ENCODE measurements around the gene TBX2. TPM values are rescaled to one million over a fixed set of nuclear protein-coding genes. Genes with fewer than 3 reads are reported as not detected.

Gene TBX2
- total RNA-seq, 1 donor from 2014 or later, result 0.47 TPM

GRCh38 chr17:61368832-61369450 is 30.7 kb upstream of the TBX2 start:
- no peak for DNase-seq

GRCh38 chr17:61369751-61370150 is 29.9 kb upstream of the TBX2 start:
- no peak for DNase-seq

- no peak for DNase-seq
Observed at GRCh38 chr17:61371179-61371578, 28.5 kb upstream of the TBX2 start.

- DNase-seq, result no peak
Observed at GRCh38 chr17:61371606-61372005, 28.0 kb upstream of the TBX2 start.

GRCh38 chr17:61372436-61372835 is 27.2 kb upstream of the TBX2 start:
- no peak for DNase-seq

GRCh38 chr17:61376931-61377838 is 22.5 kb upstream of the TBX2 start:
- no peak for DNase-seq

GRCh38 chr17:61378658-61379456 is 20.8 kb upstream of the TBX2 start:
- DNase-seq, result no peak

GRCh38 chr17:61379457-61380216 is 20.0 kb upstream of the TBX2 start:
- no peak for DNase-seq

- DNase-seq, result no peak
Observed at GRCh38 chr17:61380217-61380835, 19.3 kb upstream of the TBX2 start.

GRCh38 chr17:61380836-61381525 is 18.7 kb upstream of the TBX2 start:
- no peak for DNase-seq

- no peak for DNase-seq
Observed at GRCh38 chr17:61381537-61381936, 18.1 kb upstream of the TBX2 start.

GRCh38 chr17:61382796-61383688 is 16.6 kb upstream of the TBX2 start:
- DNase-seq, result no peak

GRCh38 chr17:61383689-61384201 is 15.9 kb upstream of the TBX2 start:
- DNase-seq, result no peak

GRCh38 chr17:61384354-61384691 is 15.3 kb upstream of the TBX2 start:
- no peak for DNase-seq

GRCh38 chr17:61384692-61385576 is 14.7 kb upstream of the TBX2 start:
- DNase-seq, result no peak

GRCh38 chr17:61385577-61386236 is 13.9 kb upstream of the TBX2 start:
- DNase-seq, result no peak

- DNase-seq, result no peak
Observed at GRCh38 chr17:61386251-61386650, 13.4 kb upstream of the TBX2 start.

- no peak for DNase-seq
Observed at GRCh38 chr17:61387011-61387410, 12.6 kb upstream of the TBX2 start.
